Measurements from ENCODE around the gene PTH2. TPM values are rescaled to one million over a fixed set of nuclear protein-coding genes. Genes with fewer than 3 reads are reported as not detected.

The PTH2 gene
- total RNA-seq, 1 experiment from 2014 or later = 1.0 TPM

- Mint-ChIP-seq H3K4me3 (no peak overlapping the region), H3K9me3 (no peaks in the 10 kb centered on the region), H3K27ac (no peak overlapping the region), H3K36me3 (no peaks in the 10 kb centered on the region), H3K27me3 (ENCODE audit: low read depth) (peaks cover 16% of the 10 kb centered on the region), H3K4me1 (peaks cover 18% of the 10 kb centered on the region)
- CTCF ChIA-PET = interaction anchor here (0.6 to 5.3 kb wide), 21 partner anchors 12 to 294 kb away, joined by 3 to 120 read pairs (median 8); partner anchors contain the start of genes DKKL1, GFY, PIH1D1 and PTH2
- TF ChIP-seq HMGA2 (CRISPR knock-in tag; IDR thresholded peaks at IDR 0.05) = no peak
- TF ChIP-seq FOXJ3 (CRISPR knock-in tag; IDR thresholded peaks at IDR 0.05; ENCODE audit: borderline replicate concordance) = no peak
- TF ChIP-seq ZNF416 (CRISPR knock-in tag; IDR thresholded peaks at IDR 0.05) = no peak
- no peak for TF ChIP-seq ZMAT4 (CRISPR knock-in tag; IDR thresholded peaks at IDR 0.05)
- TF ChIP-seq CREM (CRISPR knock-in tag; IDR thresholded peaks at IDR 0.05) = no peak
- no peak for TF ChIP-seq JAZF1 (CRISPR knock-in tag; IDR thresholded peaks at IDR 0.05)
- TF ChIP-seq NFYB (CRISPR knock-in tag; conservative IDR thresholded peaks at IDR 0.05; ENCODE audit: low read depth) = no peak
- TF ChIP-seq E2F5 (CRISPR knock-in tag; IDR thresholded peaks at IDR 0.05) = no peak
- TF ChIP-seq, protein P1, sequence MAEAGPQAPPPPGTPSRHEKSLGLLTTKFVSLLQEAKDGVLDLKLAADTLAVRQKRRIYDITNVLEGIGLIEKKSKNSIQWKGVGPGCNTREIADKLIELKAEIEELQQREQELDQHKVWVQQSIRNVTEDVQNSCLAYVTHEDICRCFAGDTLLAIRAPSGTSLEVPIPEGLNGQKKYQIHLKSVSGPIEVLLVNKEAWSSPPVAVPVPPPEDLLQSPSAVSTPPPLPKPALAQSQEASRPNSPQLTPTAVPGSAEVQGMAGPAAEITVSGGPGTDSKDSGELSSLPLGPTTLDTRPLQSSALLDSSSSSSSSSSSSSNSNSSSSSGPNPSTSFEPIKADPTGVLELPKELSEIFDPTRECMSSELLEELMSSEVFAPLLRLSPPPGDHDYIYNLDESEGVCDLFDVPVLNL (CRISPR knock-in tag; IDR thresholded peaks at IDR 0.05; ENCODE audit: borderline replicate concordance, low read depth) = no peak
- TF ChIP-seq ZNF512 (CRISPR knock-in tag; IDR thresholded peaks at IDR 0.05; ENCODE audit: borderline replicate concordance) = no peak
- no peak for ATAC-seq
- DNase-seq (ENCODE audit: low spot score) = no peak
- POLR2A ChIA-PET = interaction anchor here (0.6 to 1.8 kb wide), 2 partner anchors 13 to 54 kb away, joined by 5 to 7 read pairs; no protein-coding TSS in a partner anchor
Observed at GRCh38 chr19:49390929-49391359, 32.3 kb downstream of the PTH2 start.

- ATAC-seq = no peak
- Mint-ChIP-seq H3K4me1 (peaks cover 16% of the 10 kb centered on the region), H3K4me3 (no peak overlapping the region), H3K9me3 (no peaks in the 10 kb centered on the region), H3K36me3 (no peaks in the 10 kb centered on the region), H3K27me3 (ENCODE audit: low read depth) (peaks cover 16% of the 10 kb centered on the region), H3K27ac (no peak overlapping the region)
- TF ChIP-seq ZNF512 (CRISPR knock-in tag; IDR thresholded peaks at IDR 0.05; ENCODE audit: borderline replicate concordance) (no peak), ZMAT4 (CRISPR knock-in tag; IDR thresholded peaks at IDR 0.05) (no peak), HMGXB4 (CRISPR knock-in tag; IDR thresholded peaks at IDR 0.05) (no peak), RELA (CRISPR knock-in tag; IDR thresholded peaks at IDR 0.05; ENCODE audit: borderline replicate concordance) (no peak), CREM (CRISPR knock-in tag; IDR thresholded peaks at IDR 0.05) (no peak), EMX1 (CRISPR knock-in tag; IDR thresholded peaks at IDR 0.05) (no peak), IRF1 (CRISPR knock-in tag; IDR thresholded peaks at IDR 0.05) (no peak), FOXP4 (CRISPR knock-in tag; IDR thresholded peaks at IDR 0.05) (no peak), MYBL2 (CRISPR knock-in tag; IDR thresholded peaks at IDR 0.05) (no peak), ETV6 (CRISPR knock-in tag; IDR thresholded peaks at IDR 0.05) (no peak)
- TF ChIP-seq, protein P2, sequence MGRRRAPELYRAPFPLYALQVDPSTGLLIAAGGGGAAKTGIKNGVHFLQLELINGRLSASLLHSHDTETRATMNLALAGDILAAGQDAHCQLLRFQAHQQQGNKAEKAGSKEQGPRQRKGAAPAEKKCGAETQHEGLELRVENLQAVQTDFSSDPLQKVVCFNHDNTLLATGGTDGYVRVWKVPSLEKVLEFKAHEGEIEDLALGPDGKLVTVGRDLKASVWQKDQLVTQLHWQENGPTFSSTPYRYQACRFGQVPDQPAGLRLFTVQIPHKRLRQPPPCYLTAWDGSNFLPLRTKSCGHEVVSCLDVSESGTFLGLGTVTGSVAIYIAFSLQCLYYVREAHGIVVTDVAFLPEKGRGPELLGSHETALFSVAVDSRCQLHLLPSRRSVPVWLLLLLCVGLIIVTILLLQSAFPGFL (CRISPR knock-in tag; IDR thresholded peaks at IDR 0.05; ENCODE audit: borderline replicate concordance) = no peak
- CTCF ChIA-PET = interaction anchor here (0.6 to 5.3 kb wide), 8 partner anchors 27 to 295 kb away, joined by 4 to 120 read pairs (median 18); partner anchors contain the start of genes DKKL1, GFY, PTH2 and SLC17A7
- POLR2A ChIA-PET = interaction anchor here (1.8 kb wide), 1 partner anchor 13 kb away, joined by 7 read pairs; no protein-coding TSS in a partner anchor
- DNase-seq (ENCODE audit: low spot score) = no peak
Observed at GRCh38 chr19:49390131-49390928, 32.9 kb downstream of the PTH2 start.
